B cell (primary cell): ENCODE data around the gene ATAD3C. TPM values are rescaled to one million over a fixed set of nuclear protein-coding genes. Genes with fewer than 3 reads are reported as not detected.
"Not testable (repeated sequence)": the region's sequence is repeated elsewhere in the genome, so short reads cannot be mapped to it uniquely, and the experiment has no call there.

Experiments
- ATAC-seq: fragments of 200-7000 bp; cut with Tn5 transposase; one replicate; pipeline ENCODE4 v1.10.0; 2021; ENCODE audit warnings: low read depth, mild to moderate bottlenecking, moderate number of reproducible peaks, moderate library complexity
- CTCF ChIA-PET: fragments of 350-600 bp; sonication (Branson Sonifier 250); formaldehyde crosslinking; loops from one replicate; lab custom pipeline; 2021; ENCODE audit warnings: antibody characterized with exemption, inconsistent platforms; lab: Charles Lee
- POLR2A ChIA-PET: fragments of 350-600 bp; sonication (Branson Sonifier 250); formaldehyde crosslinking; loops from one replicate; lab custom pipeline; 2021; ENCODE audit warnings: antibody characterized with exemption; lab: Charles Lee
- DNase-seq: peaks from one replicate; pipeline ENCODE4 v3.0.0; 2013
- H2AFZ ChIP-seq: 2 replicates; pipeline ENCODE4 v1.6.1; 2012; ENCODE audit warnings: mild to moderate bottlenecking, low read depth, low read length; ENCODE audit not compliant: insufficient read depth, poor library complexity, severe bottlenecking
- H3K27ac ChIP-seq, 2 donors: 1 replicate in 1 of 2; 2 replicates in 1 of 2; pipeline ENCODE4 v1.5.1; 2012 to 2013; ENCODE audit warnings: low read length in 2 of 2, mild to moderate bottlenecking in 2 of 2, moderate library complexity in 1 of 2
- H3K27me3 ChIP-seq, 4 experiments: fragments of 200-600 bp in 1 of 4; sonication (generic) in 1 of 4; replicated peaks in 1 of 4; 1 replicate in 2 of 4; 2 replicates in 2 of 4; pipeline versions ENCODE4 v1.6.1 to v1.7.0; 2013 to 2016; ENCODE audit warnings: low read length in 3 of 4, mild to moderate bottlenecking in 2 of 4, mixed read lengths in 1 of 4, moderate library complexity in 1 of 4; ENCODE audit not compliant: insufficient read depth in 4 of 4, control insufficient read depth in 3 of 4; ENCODE audit errors: control extremely low read depth in 1 of 4
- H3K36me3 ChIP-seq, 2 experiments: replicated peaks in 1 of 2; 1 replicate in 1 of 2; 2 replicates in 1 of 2; pipeline versions ENCODE4 v1.6.1 to v1.7.1; 2013; ENCODE audit warnings: low read length in 1 of 2; ENCODE audit not compliant: insufficient read depth in 2 of 2, control insufficient read depth in 1 of 2; ENCODE audit errors: control extremely low read depth in 1 of 2, extremely low read depth in 1 of 2
- H3K4me1 ChIP-seq, 2 donors: fragments of 200-600 bp in 1 of 2; sonication (generic) in 1 of 2; 1 replicate in 1 of 2; 2 replicates in 1 of 2; pipeline versions ENCODE4 v1.5.1 to v1.6.1; 2013 to 2017; ENCODE audit warnings: low read length in 2 of 2; ENCODE audit not compliant: control insufficient read depth in 2 of 2, insufficient read depth in 2 of 2
- H3K4me2 ChIP-seq: replicated peaks from 2 replicates; pipeline ENCODE3; 2012; ENCODE audit warnings: mild to moderate bottlenecking, low read depth, low read length; ENCODE audit not compliant: poor library complexity, severe bottlenecking
- H3K4me3 ChIP-seq, 5 experiments: fragments of 200-600 bp in 1 of 5; sonication (generic) in 1 of 5; 1 replicate in 3 of 5; 2 replicates in 2 of 5; pipeline versions ENCODE4 v1.5.1 to v1.7.0; 2011 to 2016; ENCODE audit warnings: low read length in 4 of 5, mild to moderate bottlenecking in 4 of 5, low read depth in 2 of 5, control low read depth in 1 of 5, moderate library complexity in 1 of 5; ENCODE audit not compliant: insufficient read depth in 1 of 5; ENCODE audit errors: control extremely low read depth in 1 of 5, extremely low read depth in 1 of 5
- H3K79me2 ChIP-seq: fragments of 200-600 bp; sonication (generic); one replicate; pipeline ENCODE4 v1.6.0; 2016; ENCODE audit warnings: low read length; ENCODE audit not compliant: control insufficient read depth, insufficient read depth
- H3K9ac ChIP-seq: fragments of 200-600 bp; sonication (generic); 2 replicates; pipeline ENCODE4 v1.6.1; 2017; ENCODE audit warnings: mild to moderate bottlenecking, low read length, moderate library complexity
- H3K9me3 ChIP-seq, 3 donors: one replicate each; pipeline versions ENCODE4 v1.6.1 to v1.7.1; 2013; ENCODE audit warnings: low read length in 2 of 3; ENCODE audit not compliant: control insufficient read depth in 2 of 3, insufficient read depth in 1 of 3; ENCODE audit errors: control extremely low read depth in 1 of 3
- H4K20me1 ChIP-seq: 2 replicates; pipeline ENCODE4 v1.6.0; 2012; ENCODE audit warnings: mild to moderate bottlenecking, low read length; ENCODE audit not compliant: insufficient read depth, control insufficient read depth, poor library complexity, severe bottlenecking
- H3K27ac Mint-ChIP-seq: one replicate; pipeline ENCODE4 v1.8.0; 2021; ENCODE audit warnings: mixed read lengths
- H3K27me3 Mint-ChIP-seq: one replicate; pipeline ENCODE4 v1.8.0; 2021; ENCODE audit warnings: mixed read lengths
- H3K4me1 Mint-ChIP-seq: one replicate; pipeline ENCODE4 v1.8.0; 2021; ENCODE audit warnings: mixed read lengths
- H3K4me3 Mint-ChIP-seq: one replicate; pipeline ENCODE4 v1.8.0; 2021; ENCODE audit warnings: mixed read lengths
- H3K9me3 Mint-ChIP-seq: one replicate; pipeline ENCODE4 v1.8.0; 2022; ENCODE audit warnings: mixed read lengths; ENCODE audit not compliant: insufficient read depth
- EZH2 ChIP-seq: IDR thresholded peaks from 2 replicates; pipeline ENCODE4 v1.6.1; 2012; ENCODE audit warnings: borderline replicate concordance, low read depth, mild to moderate bottlenecking, moderate library complexity, low read length; ENCODE audit not compliant: insufficient read depth, poor library complexity, severe bottlenecking
- WGBS: methylation state at CpG from one replicate; pipeline ENCODE4 v1.1.5; 2013; ENCODE audit warnings: missing lambda C conversion rate; ENCODE audit not compliant: insufficient coverage; 5-methylcytosine and 5-hydroxymethylcytosine counted together
- intact Hi-C: fragments of 100-400 bp; cut with micrococcal nuclease; formaldehyde crosslinking; loops from one replicate; pipeline ENCODE4 v1.10.0; 2022
- polyA plus RNA-seq: library from polyadenylated mRNA; depleted of rRNA; stranded (reverse); fragments of >200 nt; gene quantifications from 2 replicates; pipeline ENCODE4 v1.2.3, GENCODE V29; 2012
- total RNA-seq, 2 donors: library from RNA; stranded (reverse); fragments of 120-200 nt in 1 of 2; gene quantifications; 1 replicate in 1 of 2; 2 replicates in 1 of 2; pipeline versions ENCODE4 v1.2.3 to v1.2.4, GENCODE V29; 2013 to 2022

The ATAD3C gene
- total and polyA plus RNA-seq, 2 donors (not counting 1 experiment from before 2014, with no cell fraction given), result 0.20 to 1.1 TPM

- H3K9me3 Mint-ChIP-seq, DNase-seq, H3K4me2 ChIP-seq, H3K79me2 ChIP-seq, H3K27me3 ChIP-seq, H3K9me3 ChIP-seq, ATAC-seq, H3K9ac ChIP-seq, H3K4me1 Mint-ChIP-seq, H3K27me3 Mint-ChIP-seq, CTCF ChIA-PET, H3K4me1 ChIP-seq, H4K20me1 ChIP-seq, H3K4me3 ChIP-seq, H3K27ac ChIP-seq, POLR2A ChIA-PET, H3K27ac Mint-ChIP-seq, intact Hi-C loops, H3K4me3 Mint-ChIP-seq, H2AFZ ChIP-seq: not testable (repeated sequence)
- H3K36me3 ChIP-seq, result peaks cover 1 to 35% of the 10 kb centered on the region in 2 experiments
- WGBS, result 98% methylated on average over 24 of the region's 31 CpGs
Observed at GRCh38 chr1:1485755-1486317, 36.3 kb downstream of the ATAD3C start.

DNA sequence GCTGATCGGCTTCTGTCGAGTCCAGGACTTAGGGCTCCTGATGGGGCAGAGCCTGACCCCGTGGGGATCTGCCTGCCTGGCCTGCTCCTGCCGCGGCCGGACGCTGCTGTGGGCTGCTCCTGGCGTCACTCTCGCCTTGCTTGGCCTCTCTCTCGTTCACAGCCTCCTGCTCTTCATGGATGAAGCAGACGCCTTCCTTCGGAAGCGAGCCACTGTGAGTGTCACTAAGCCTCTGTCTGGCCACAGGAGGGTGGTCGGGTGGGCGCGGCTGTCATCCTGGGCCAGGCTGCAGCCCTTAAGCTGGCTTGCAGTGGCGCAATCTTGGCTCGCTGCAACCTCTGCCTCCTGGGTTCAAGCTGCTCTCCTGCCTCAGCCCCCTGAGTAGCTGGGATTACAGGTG is 38.2 kb downstream of the ATAD3C start:
- H3K27ac Mint-ChIP-seq, result no peak overlapping the region

More for the DNA sequence above, 38.2 kb downstream of the ATAD3C start:
- Mint-ChIP-seq H3K4me3 (no peak overlapping the region), H3K4me1 (no peaks in the 10 kb centered on the region), H3K27me3 (no peaks in the 10 kb centered on the region), H3K9me3 (no peaks in the 10 kb centered on the region)
- ATAC-seq (no peak), DNase-seq (no peak)
- Histone ChIP-seq H3K27me3 (no peaks in the 10 kb centered on the region), H3K36me3 (peaks cover 3 to 34% of the 10 kb centered on the region in 2 experiments), H4K20me1 (no peaks in the 10 kb centered on the region), H3K4me3 (no peak overlapping the region), H3K4me2 (no peak overlapping the region), H3K9me3 (peaks cover 0 to 18% (median 0%) of the 10 kb centered on the region in 3 donors), H3K4me1 (no peaks in the 10 kb centered on the region), H3K9ac (no peak overlapping the region), H2AFZ (no peak overlapping the region), H3K79me2 (no peaks in the 10 kb centered on the region), H3K27ac (no peak overlapping the region)
- intact Hi-C loops, result no loop called here
- WGBS, result 95% methylated on average over 18 of the region's 18 CpGs
- CTCF ChIA-PET, result no interaction called here
- no peak for TF ChIP-seq EZH2
- POLR2A ChIA-PET, result no interaction called here
